OCI-LY3 (cell line): Measurements from ENCODE around the gene POLE4.

Experiments used
- H2AFZ ChIP-seq: fragments of 200-600, 300-600 bp; shearing (Covaris generic); 2 replicates; pipeline ENCODE4 v1.6.0; 2014; ENCODE audit warnings: antibody characterized with exemption, low read depth, low read length
- H3K27ac ChIP-seq: fragments of 200-600, 300-600 bp; sonication (generic); 2 replicates; pipeline ENCODE4 v1.5.1; 2014; ENCODE audit warnings: mild to moderate bottlenecking, low read length, moderate library complexity, mixed read lengths
- H3K27me3 ChIP-seq: fragments of 200-600, 300-600 bp; sonication (generic); 2 replicates; pipeline ENCODE4 v1.6.1; 2014; ENCODE audit warnings: low read depth, low read length, mixed read lengths
- H3K36me3 ChIP-seq: fragments of 200-600, 300-600 bp; sonication (generic); replicated peaks from 2 replicates; pipeline ENCODE3; 2014; ENCODE audit warnings: low read depth, low read length, mixed read lengths
- H3K4me1 ChIP-seq: fragments of 300-600, 200-600 bp; sonication (generic); 2 replicates; pipeline ENCODE4 v1.6.1; 2014; ENCODE audit warnings: low read length, mixed read lengths
- H3K4me2 ChIP-seq: fragments of 200-600, 300-600 bp; sonication (generic); 2 replicates; pipeline ENCODE4 v1.6.1; 2014; ENCODE audit warnings: low read length, mixed read lengths
- H3K4me3 ChIP-seq: fragments of 300-600, 200-600 bp; sonication (generic); 2 replicates; pipeline ENCODE4 v1.5.1; 2014; ENCODE audit warnings: antibody characterized with exemption, mild to moderate bottlenecking, low read length, moderate library complexity
- H3K79me2 ChIP-seq: fragments of 300-600, 200-600 bp; shearing (Covaris generic); 2 replicates; pipeline ENCODE4 v1.6.1; 2014; ENCODE audit warnings: mild to moderate bottlenecking, low read length, mixed read lengths
- H3K9ac ChIP-seq: fragments of 300-600, 200-600 bp; shearing (Covaris generic); 2 replicates; pipeline ENCODE4 v1.6.0; 2014; ENCODE audit warnings: mild to moderate bottlenecking, low read length, moderate library complexity
- H3K9me3 ChIP-seq: fragments of 200-600, 300-600 bp; shearing (Covaris generic); 2 replicates; pipeline ENCODE4 v1.6.1; 2014; ENCODE audit warnings: low read length, mixed read lengths; ENCODE audit not compliant: insufficient read depth
- H4K20me1 ChIP-seq: fragments of 200-600, 300-600 bp; sonication (generic); 2 replicates; pipeline ENCODE4 v1.6.1; 2016; ENCODE audit warnings: low read length, mixed read lengths; ENCODE audit not compliant: insufficient read depth
- EZH2phosphoT487 ChIP-seq: fragments of 200-600 bp; shearing (Covaris generic); IDR thresholded peaks from 2 replicates; pipeline ENCODE4 v1.6.1; 2018; ENCODE audit warnings: antibody characterized with exemption, mixed run types, low read depth
- TF ChIP-seq, protein P1 (sequence below): fragments of 200-600, 300-600 bp; sonication (generic); IDR thresholded peaks from 2 replicates; pipeline ENCODE4 v1.5.1; 2014; ENCODE audit warnings: antibody characterized with exemption, low read length, low read depth

POLE4 gene

DNA sequence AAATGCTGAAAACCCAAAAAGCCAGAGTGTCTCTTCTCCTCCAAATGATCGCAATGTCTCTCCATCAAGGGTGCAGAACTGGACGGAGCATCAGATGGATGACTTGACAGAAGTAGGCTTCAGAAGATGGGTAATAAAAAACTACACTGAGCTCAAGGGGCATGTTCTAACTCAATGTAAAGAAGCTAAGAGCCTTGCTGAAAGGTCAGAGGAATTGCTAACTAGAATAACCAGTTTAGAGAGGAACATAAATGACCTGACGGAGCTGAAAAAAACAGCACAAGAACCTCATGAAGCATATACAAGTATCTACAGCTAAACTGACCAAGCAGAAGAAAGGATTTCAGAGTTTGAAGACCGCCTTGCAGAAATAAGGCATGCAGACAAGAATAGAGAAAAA is 9.7 kb upstream of the POLE4 start:
- no peaks in the 10 kb centered on the region for H3K36me3 ChIP-seq
- no peak overlapping the region for H2AFZ ChIP-seq
- no peak overlapping the region for H3K9ac ChIP-seq
- H4K20me1 ChIP-seq: no peaks in the 10 kb centered on the region
- peaks cover 11% of the 10 kb centered on the region for H3K4me1 ChIP-seq
- no peak overlapping the region for H3K27ac ChIP-seq
- H3K27me3 ChIP-seq: peaks cover under 1% of the 10 kb centered on the region; the same call in 1 of the 2 replicates
- no peaks in the 10 kb centered on the region for H3K9me3 ChIP-seq
- TF ChIP-seq, protein P1, sequence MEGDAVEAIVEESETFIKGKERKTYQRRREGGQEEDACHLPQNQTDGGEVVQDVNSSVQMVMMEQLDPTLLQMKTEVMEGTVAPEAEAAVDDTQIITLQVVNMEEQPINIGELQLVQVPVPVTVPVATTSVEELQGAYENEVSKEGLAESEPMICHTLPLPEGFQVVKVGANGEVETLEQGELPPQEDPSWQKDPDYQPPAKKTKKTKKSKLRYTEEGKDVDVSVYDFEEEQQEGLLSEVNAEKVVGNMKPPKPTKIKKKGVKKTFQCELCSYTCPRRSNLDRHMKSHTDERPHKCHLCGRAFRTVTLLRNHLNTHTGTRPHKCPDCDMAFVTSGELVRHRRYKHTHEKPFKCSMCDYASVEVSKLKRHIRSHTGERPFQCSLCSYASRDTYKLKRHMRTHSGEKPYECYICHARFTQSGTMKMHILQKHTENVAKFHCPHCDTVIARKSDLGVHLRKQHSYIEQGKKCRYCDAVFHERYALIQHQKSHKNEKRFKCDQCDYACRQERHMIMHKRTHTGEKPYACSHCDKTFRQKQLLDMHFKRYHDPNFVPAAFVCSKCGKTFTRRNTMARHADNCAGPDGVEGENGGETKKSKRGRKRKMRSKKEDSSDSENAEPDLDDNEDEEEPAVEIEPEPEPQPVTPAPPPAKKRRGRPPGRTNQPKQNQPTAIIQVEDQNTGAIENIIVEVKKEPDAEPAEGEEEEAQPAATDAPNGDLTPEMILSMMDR: no peak
- TF ChIP-seq EZH2phosphoT487: no peak
- no peak overlapping the region for H3K4me2 ChIP-seq
- H3K4me3 ChIP-seq: no peak overlapping the region
- no peaks in the 10 kb centered on the region for H3K79me2 ChIP-seq

GRCh38 chr2:74951211-74951754 is 7.2 kb upstream of the POLE4 start:
- H3K27ac ChIP-seq: no peak overlapping the region
- H3K4me1 ChIP-seq: peaks cover 2% of the 10 kb centered on the region; the same call in 1 of the 2 replicates
- H3K4me3 ChIP-seq: no peak overlapping the region
- no peaks in the 10 kb centered on the region for H3K36me3 ChIP-seq
- H3K79me2 ChIP-seq: no peaks in the 10 kb centered on the region
- H3K9ac ChIP-seq: no peak overlapping the region
- H4K20me1 ChIP-seq: no peaks in the 10 kb centered on the region
- H3K9me3 ChIP-seq: no peaks in the 10 kb centered on the region
- TF ChIP-seq, protein P1: no peak
- TF ChIP-seq EZH2phosphoT487: no peak
- H2AFZ ChIP-seq: no peak overlapping the region
- no peaks in the 10 kb centered on the region for H3K27me3 ChIP-seq
- H3K4me2 ChIP-seq: no peak overlapping the region

- TF ChIP-seq, protein P1: no peak
- H3K27ac ChIP-seq: no peak overlapping the region
- peaks cover 2% of the 10 kb centered on the region; the same call in 1 of the 2 replicates for H3K4me1 ChIP-seq
- no peaks in the 10 kb centered on the region for H3K9me3 ChIP-seq
- no peaks in the 10 kb centered on the region for H3K36me3 ChIP-seq
- no peaks in the 10 kb centered on the region for H3K27me3 ChIP-seq
- H3K4me3 ChIP-seq: no peak overlapping the region
- H3K9ac ChIP-seq: no peak overlapping the region
- no peaks in the 10 kb centered on the region for H4K20me1 ChIP-seq
- no peak overlapping the region for H3K4me2 ChIP-seq
- no peak overlapping the region for H2AFZ ChIP-seq
- H3K79me2 ChIP-seq: no peaks in the 10 kb centered on the region
These were observed 5.9 kb upstream of the POLE4 start for GRCh38 chr2:74952575-74952974.

GRCh38 chr2:74953796-74954499 is 4.5 kb upstream of the POLE4 start:
- H3K27me3 ChIP-seq: no peaks in the 10 kb centered on the region
- H3K27ac ChIP-seq: no peak overlapping the region
- H3K79me2 ChIP-seq: no peaks in the 10 kb centered on the region
- no peaks in the 10 kb centered on the region for H3K36me3 ChIP-seq
- H3K9ac ChIP-seq: no peak overlapping the region
- H3K4me1 ChIP-seq: peaks cover 6% of the 10 kb centered on the region
- TF ChIP-seq, protein P1: no peak
- no peak overlapping the region for H3K4me3 ChIP-seq
- no peak overlapping the region for H3K4me2 ChIP-seq
- no peaks in the 10 kb centered on the region for H3K9me3 ChIP-seq
- H4K20me1 ChIP-seq: no peaks in the 10 kb centered on the region
- no peak overlapping the region for H2AFZ ChIP-seq
